Upper lobe of left lung (tissue), 6 donors: ENCODE results near the gene ATP2A3. TPM values are rescaled to one million over a fixed set of nuclear protein-coding genes. Genes with fewer than 3 reads are reported as not detected.
"Not testable (repeated sequence)": the region's sequence is repeated elsewhere in the genome, so short reads cannot be mapped to it uniquely, and the experiment has no call there.

Source experiments
- ATAC-seq, 2 donors: fragments of 200-7000 bp; cut with Tn5 transposase; one replicate each; pipeline ENCODE4 v1.9.1; 2022; ENCODE audit warnings: mild to moderate bottlenecking in 2 of 2, moderate library complexity in 2 of 2; ENCODE audit not compliant: low FRiP score in 2 of 2
- DNase-seq, 2 donors: peaks; one replicate each; pipeline ENCODE4 v3.0.0-alpha.2; 2019 to 2020
- H3K27ac ChIP-seq, 4 donors: fragments of 200-600 bp; sonication (generic); one replicate each; pipeline ENCODE4 v1.5.1; 2016 to 2019
- H3K27me3 ChIP-seq, 4 donors: fragments of 200-600 bp; sonication (generic); one replicate each; pipeline ENCODE4 v1.5.1; 2017 to 2019
- H3K36me3 ChIP-seq, 4 donors: fragments of 200-600 bp; sonication (generic); one replicate each; pipeline ENCODE4 v1.5.1; 2016 to 2019
- H3K4me1 ChIP-seq, 4 donors: fragments of 200-600 bp; sonication (generic); one replicate each; pipeline ENCODE4 v1.5.1; 2018 to 2019
- H3K4me3 ChIP-seq, 4 donors: fragments of 200-600 bp; sonication (generic); one replicate each; pipeline ENCODE4 v1.5.1; 2017 to 2019; ENCODE audit warnings: mild to moderate bottlenecking in 2 of 4, moderate library complexity in 1 of 4
- H3K9me3 ChIP-seq, 4 donors: fragments of 200-600 bp; sonication (generic); one replicate each; pipeline ENCODE4 v1.5.1; 2018 to 2019
- EP300 ChIP-seq, 4 donors: sonication (generic); formaldehyde crosslinking; IDR thresholded peaks; one replicate each; pipeline ENCODE4 v1.5.1; 2017; ENCODE audit warnings: antibody characterized with exemption in 4 of 4, control low read depth in 2 of 4
- POLR2A ChIP-seq, 4 donors: fragments of 450-650 bp; IDR thresholded peaks; one replicate each; pipeline ENCODE4 v1.5.1; 2016 to 2017; ENCODE audit warnings: antibody characterized with exemption in 4 of 4, mild to moderate bottlenecking in 2 of 4
- POLR2AphosphoS5 ChIP-seq, 2 donors: sonication (generic); formaldehyde crosslinking; IDR thresholded peaks; one replicate each; pipeline ENCODE4 v1.5.1; 2017; ENCODE audit warnings: antibody characterized with exemption in 2 of 2
- WGBS, 2 donors: methylation state at CpG; one replicate each; pipeline ENCODE4 v1.1.5; 2017 to 2018; 5-methylcytosine and 5-hydroxymethylcytosine counted together
- total RNA-seq, 6 donors: library from RNA; depleted of rRNA in 4 of 6; stranded (reverse); fragments of >200 nt in 4 of 6; gene quantifications; one replicate each; pipeline versions ENCODE4 v1.1.0 to v1.2.1, GENCODE V29; 2016 to 2021
- TF ChIP-seq, protein P1 (sequence below), 6 experiments: fragments of 450-650 bp in 4 of 6; fragments of 200-600 bp in 2 of 6; sonication (generic) in 2 of 6; IDR thresholded peaks; one replicate each; pipeline ENCODE4 v1.5.1; 2016 to 2019; ENCODE audit warnings: antibody characterized with exemption in 6 of 6
- donor health status: DM: no; HTN: no; CAD: no; lungs with moderate emphysema.
- donor health status: DM: no; HTN: yes; CAD: no; lungs with severe emphysema.

The ATP2A3 gene
- total RNA-seq, 6 donors from 2014 or later: 27.9 to 82.8 (median 41.4) TPM

DNA sequence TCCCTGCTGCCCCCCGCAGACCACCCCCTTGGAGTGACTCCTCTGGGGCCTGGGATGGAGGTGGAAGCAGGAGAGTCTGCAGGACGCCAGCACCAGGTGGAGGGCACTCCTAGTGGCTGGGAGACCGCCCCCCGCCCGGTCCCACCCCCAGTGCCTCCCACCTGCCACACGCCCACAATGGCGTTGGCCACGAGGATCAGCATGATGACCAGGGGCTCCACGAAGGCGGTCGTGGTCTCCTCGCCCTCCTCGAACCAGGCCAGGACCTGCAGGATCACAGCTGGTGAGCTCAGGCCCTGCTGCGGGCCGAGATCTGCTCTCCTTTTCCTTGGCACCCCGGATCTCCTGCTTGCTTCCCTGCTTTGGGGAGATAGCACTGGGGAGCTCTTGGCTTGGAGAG lies 12.8 kb downstream of the ATP2A3 start:
- no peak for ATAC-seq
- Histone ChIP-seq H3K4me1 (peaks cover 4 to 12% (median 9%) of the 10 kb centered on the region in 4 donors), H3K4me3 (no peak overlapping the region), H3K36me3 (peaks cover 0 to 36% (median 7%) of the 10 kb centered on the region in 4 donors), H3K9me3 (no peaks in the 10 kb centered on the region), H3K27me3 (no peaks in the 10 kb centered on the region), H3K27ac (no peak overlapping the region)
- no peak for DNase-seq
- no peak for TF ChIP-seq POLR2AphosphoS5 (IDR thresholded peaks at IDR 0.05)
- TF ChIP-seq, protein P1, sequence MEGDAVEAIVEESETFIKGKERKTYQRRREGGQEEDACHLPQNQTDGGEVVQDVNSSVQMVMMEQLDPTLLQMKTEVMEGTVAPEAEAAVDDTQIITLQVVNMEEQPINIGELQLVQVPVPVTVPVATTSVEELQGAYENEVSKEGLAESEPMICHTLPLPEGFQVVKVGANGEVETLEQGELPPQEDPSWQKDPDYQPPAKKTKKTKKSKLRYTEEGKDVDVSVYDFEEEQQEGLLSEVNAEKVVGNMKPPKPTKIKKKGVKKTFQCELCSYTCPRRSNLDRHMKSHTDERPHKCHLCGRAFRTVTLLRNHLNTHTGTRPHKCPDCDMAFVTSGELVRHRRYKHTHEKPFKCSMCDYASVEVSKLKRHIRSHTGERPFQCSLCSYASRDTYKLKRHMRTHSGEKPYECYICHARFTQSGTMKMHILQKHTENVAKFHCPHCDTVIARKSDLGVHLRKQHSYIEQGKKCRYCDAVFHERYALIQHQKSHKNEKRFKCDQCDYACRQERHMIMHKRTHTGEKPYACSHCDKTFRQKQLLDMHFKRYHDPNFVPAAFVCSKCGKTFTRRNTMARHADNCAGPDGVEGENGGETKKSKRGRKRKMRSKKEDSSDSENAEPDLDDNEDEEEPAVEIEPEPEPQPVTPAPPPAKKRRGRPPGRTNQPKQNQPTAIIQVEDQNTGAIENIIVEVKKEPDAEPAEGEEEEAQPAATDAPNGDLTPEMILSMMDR (IDR thresholded peaks at IDR 0.05): no peak
- no peak for TF ChIP-seq EP300 (IDR thresholded peaks at IDR 0.05)
- TF ChIP-seq POLR2A (IDR thresholded peaks at IDR 0.05): no peak
- 95 to 96% methylated on average over 3 to 5 of the region's 16 CpGs for WGBS, 2 donors

DNA sequence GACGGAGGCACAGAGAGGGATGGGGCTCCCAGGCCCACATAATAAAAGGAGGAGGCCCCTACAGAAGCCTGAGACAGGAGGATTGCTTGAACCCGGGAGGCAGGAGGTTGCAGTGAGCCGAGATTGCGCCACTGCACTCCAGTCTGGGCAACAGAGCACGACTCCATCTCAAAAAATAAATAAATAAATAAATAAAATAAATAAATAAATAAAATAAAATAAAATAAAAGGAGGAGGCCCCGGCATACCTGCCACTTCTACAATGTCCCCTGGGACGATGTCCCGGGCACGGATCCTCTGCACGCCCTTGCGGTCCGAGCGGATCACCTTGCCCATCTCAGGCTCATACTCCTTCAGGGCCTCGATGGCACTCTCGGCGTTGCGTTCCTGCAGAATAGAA lies 13.2 kb downstream of the ATP2A3 start:
- H3K9me3 ChIP-seq: no peaks in the 10 kb centered on the region
- 95 to 96% methylated on average over 17 of the region's 17 CpGs for WGBS, 2 donors
- no peak for TF ChIP-seq POLR2A (IDR thresholded peaks at IDR 0.05)
- TF ChIP-seq, protein P1 (IDR thresholded peaks at IDR 0.05): no peak
- no peak for TF ChIP-seq POLR2AphosphoS5 (IDR thresholded peaks at IDR 0.05)
- TF ChIP-seq EP300 (IDR thresholded peaks at IDR 0.05): no peak
- peaks cover 4 to 12% (median 8%) of the 10 kb centered on the region in 4 donors for H3K4me1 ChIP-seq
- no peak overlapping the region for H3K27ac ChIP-seq
- peaks cover 0 to 36% (median 7%) of the 10 kb centered on the region in 4 donors for H3K36me3 ChIP-seq
- H3K4me3 ChIP-seq: no peak overlapping the region
- ATAC-seq: no peak
- H3K27me3 ChIP-seq: no peaks in the 10 kb centered on the region
- DNase-seq: no peak

GRCh38 chr17:3950584-3950983 lies 13.7 kb downstream of the ATP2A3 start:
- H3K4me1 ChIP-seq: peaks cover 2 to 10% (median 6%) of the 10 kb centered on the region in 4 donors
- WGBS, 2 donors: 99 to 100% methylated on average over 1 to 11 of the region's 12 CpGs
- peaks cover 0 to 36% (median 9%) of the 10 kb centered on the region in 4 donors for H3K36me3 ChIP-seq
- ATAC-seq (no peak), DNase-seq (no peak)
- no peak overlapping the region for H3K27ac ChIP-seq
- no peaks in the 10 kb centered on the region for H3K27me3 ChIP-seq
- H3K4me3 ChIP-seq: no peak overlapping the region
- no peaks in the 10 kb centered on the region for H3K9me3 ChIP-seq
- no peak for TF ChIP-seq POLR2AphosphoS5 (IDR thresholded peaks at IDR 0.05)
- TF ChIP-seq, protein P1 (IDR thresholded peaks at IDR 0.05): no peak
- no peak for TF ChIP-seq EP300 (IDR thresholded peaks at IDR 0.05)
- no peak for TF ChIP-seq POLR2A (IDR thresholded peaks at IDR 0.05)

GRCh38 chr17:3949418-3949817 lies 14.8 kb downstream of the ATP2A3 start:
- H3K4me1 ChIP-seq: peaks cover 0 to 9% (median 5%) of the 10 kb centered on the region in 4 donors
- WGBS, 2 donors: 88 to 96% methylated on average over 3 of the region's 3 CpGs
- DNase-seq (no peak), ATAC-seq (no peak)
- TF ChIP-seq POLR2A (IDR thresholded peaks at IDR 0.05) (no peak), EP300 (IDR thresholded peaks at IDR 0.05) (no peak), POLR2AphosphoS5 (IDR thresholded peaks at IDR 0.05) (no peak)
- TF ChIP-seq, protein P1 (IDR thresholded peaks at IDR 0.05): no peak
- no peak overlapping the region for H3K27ac ChIP-seq
- no peaks in the 10 kb centered on the region for H3K27me3 ChIP-seq
- H3K9me3 ChIP-seq: no peaks in the 10 kb centered on the region
- H3K4me3 ChIP-seq: no peak overlapping the region
- peaks cover 0 to 36% (median 12%) of the 10 kb centered on the region in 4 donors for H3K36me3 ChIP-seq

- ATAC-seq, H3K27me3 ChIP-seq, H3K4me3 ChIP-seq, DNase-seq, H3K27ac ChIP-seq, H3K9me3 ChIP-seq: not testable (repeated sequence)
- Histone ChIP-seq H3K4me1 (peaks cover 7 to 16% (median 10%) of the 10 kb centered on the region in 4 donors), H3K36me3 (peaks cover 0 to 39% (median 12%) of the 10 kb centered on the region in 4 donors)
- 94 to 97% methylated on average over 2 to 3 of the region's 3 CpGs for WGBS, 2 donors
Measured at GRCh38 chr17:3948551-3948950, 15.7 kb downstream of the ATP2A3 start.
